ENCODE measurements around the gene CTIF.

The CTIF gene

DNA sequence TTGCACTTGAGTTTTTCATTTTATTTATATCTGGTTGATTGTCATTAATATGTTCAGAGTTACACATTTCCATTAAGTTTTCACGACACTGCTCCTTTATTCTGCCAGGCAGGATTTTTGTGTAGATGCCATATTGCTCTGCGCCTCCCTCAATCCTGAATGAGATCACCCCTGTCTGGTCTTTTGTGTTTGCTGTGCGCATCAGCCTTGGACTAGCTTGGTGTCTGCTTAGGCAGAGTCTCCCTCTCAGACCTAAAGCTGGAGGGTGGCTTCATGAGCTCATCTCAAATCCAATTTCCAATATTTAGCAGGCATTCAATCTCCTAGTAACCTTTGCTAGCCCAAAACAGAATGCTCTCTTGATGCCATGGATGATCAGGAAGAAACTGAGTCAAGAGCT lies 274.5 kb downstream of the CTIF start:
- no peak for DNase-seq (ENCODE audit: low read depth in 1 of 2, low spot score in 1 of 2)

GRCh38 chr18:48813833-48814489 lies 275.1 kb downstream of the CTIF start:
- DNase-seq (ENCODE audit: low read depth in 1 of 2, low spot score in 1 of 2), result no peak

DNA sequence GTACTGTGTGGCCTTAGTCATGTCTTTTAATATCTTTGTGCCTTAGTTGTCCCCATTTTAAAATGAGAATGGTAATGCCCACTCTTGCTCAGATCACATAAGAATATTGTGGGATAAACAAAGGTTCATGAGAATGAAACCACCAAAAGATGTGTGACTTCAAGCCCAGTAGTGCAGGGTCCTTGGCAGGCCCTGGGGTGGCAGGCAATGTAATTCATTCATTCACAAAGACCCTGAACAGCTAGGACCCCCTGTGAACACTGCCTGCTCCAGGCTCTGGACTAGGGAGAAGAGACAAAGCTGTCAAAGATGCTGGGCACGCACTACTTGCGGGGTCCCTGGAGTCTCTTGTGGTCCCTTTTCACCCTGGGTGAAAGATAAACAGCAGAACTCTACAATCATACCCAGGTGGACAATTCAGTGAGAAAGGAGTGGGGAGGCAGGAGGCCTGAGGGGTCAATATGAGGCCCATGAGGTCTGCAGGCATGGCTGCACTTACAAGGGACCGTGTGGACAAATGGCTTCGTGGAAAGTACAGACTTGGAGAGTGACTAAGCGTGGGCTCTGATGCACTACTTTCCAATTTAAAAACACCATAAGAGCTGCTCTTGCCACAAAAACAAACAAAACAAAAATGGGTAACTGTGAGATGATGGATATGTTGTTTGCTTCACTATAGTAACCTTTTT lies 275.8 kb downstream of the CTIF start:
- DNase-seq (ENCODE audit: low read depth in 1 of 2, low spot score in 1 of 2), result no peak

DNA sequence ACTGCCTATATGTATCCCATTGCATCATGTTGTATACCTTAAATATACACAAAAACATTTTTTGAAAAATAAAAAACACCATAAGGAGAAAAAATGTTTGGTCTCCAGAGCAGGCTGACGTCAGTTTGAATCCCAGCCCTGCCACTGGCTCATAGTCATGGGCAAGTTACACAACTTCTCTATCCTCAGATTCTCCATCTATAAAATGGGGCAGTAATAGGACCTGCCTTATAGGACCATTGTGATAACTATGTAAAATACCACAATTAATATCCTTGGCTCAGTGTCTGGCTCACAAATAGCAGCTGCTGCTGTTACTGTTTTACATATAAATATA lies 276.3 kb downstream of the CTIF start:
- no peak for DNase-seq (ENCODE audit: low read depth in 1 of 2, low spot score in 1 of 2)

- no peak for DNase-seq (ENCODE audit: low read depth in 1 of 2, low spot score in 1 of 2)
Measured at GRCh38 chr18:48815581-48816324, 276.9 kb downstream of the CTIF start.

DNA sequence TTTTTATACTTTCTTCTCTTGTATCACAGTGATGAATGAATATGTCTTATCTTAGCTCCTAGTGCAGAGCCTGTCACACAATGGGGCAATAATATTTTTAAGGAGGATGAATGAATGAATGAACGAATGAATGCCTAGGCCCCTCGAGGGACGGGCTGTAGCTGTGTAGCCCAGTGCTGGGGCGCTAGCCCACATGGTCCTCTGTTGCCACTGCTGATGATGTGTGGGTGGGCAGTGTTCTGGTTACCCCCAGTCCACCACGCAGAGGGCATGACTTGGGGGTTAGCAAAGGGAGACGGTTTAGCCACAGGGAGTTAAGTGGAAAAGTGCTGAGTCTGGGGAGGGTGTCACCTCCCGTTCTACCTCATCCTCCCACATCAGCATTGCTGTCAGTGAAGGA lies 277.7 kb downstream of the CTIF start:
- no peak for DNase-seq (ENCODE audit: low read depth in 1 of 2, low spot score in 1 of 2)

- no peak for DNase-seq (ENCODE audit: low read depth in 1 of 2, low spot score in 1 of 2)
Measured at GRCh38 chr18:48817021-48817461, 278.2 kb downstream of the CTIF start.

DNA sequence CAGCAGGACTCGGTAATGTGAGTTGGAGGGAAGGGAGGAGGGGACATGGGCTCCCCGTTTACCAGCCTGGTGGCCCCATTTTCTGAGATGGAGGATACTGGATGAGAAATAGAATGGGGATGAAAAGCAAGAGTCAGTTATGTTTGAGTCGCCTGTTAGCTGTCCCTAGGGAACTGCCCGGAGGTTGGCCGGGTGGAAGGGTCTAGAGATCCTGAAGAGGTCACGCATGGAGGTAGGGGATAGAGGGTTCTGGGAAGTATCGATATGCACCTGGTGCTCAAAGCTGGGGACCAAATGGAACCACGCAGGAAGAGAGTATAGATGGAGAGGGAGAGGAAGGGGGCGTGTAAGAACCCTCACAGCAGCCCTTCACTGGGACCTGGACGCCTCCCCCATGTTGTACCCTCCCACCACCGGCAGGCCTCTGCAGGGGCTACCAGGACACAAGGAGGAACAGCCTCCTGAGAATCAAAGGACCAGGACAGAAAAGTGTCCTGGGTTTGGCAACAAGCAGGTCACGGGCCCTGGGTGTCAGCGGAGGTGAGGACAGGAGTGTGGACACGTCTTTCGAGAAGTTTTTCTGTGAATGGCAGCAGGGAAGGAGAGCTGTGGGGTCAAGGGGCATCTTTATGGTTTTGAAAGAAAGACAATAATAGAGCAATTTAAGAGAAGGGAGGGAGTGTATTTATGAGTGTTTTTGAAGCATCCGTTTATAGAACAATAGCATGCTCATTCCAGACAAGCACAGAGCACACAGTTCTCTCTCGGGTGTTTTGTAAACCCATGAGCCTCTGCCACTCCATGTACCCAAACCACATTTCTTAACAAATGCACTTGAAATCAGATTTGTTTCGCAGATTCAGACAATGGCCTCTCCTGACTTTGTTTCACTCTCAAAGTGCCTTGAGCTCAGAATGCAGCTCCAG lies 279.8 kb downstream of the CTIF start:
- DNase-seq (ENCODE audit: low read depth in 1 of 2, low spot score in 1 of 2), result no peak

- no peak for DNase-seq (ENCODE audit: low read depth in 1 of 2, low spot score in 1 of 2)
Measured at GRCh38 chr18:48819276-48819675, 280.4 kb downstream of the CTIF start.

GRCh38 chr18:48819781-48820482 lies 281.1 kb downstream of the CTIF start:
- DNase-seq (ENCODE audit: low read depth in 1 of 2, low spot score in 1 of 2), result no peak

DNA sequence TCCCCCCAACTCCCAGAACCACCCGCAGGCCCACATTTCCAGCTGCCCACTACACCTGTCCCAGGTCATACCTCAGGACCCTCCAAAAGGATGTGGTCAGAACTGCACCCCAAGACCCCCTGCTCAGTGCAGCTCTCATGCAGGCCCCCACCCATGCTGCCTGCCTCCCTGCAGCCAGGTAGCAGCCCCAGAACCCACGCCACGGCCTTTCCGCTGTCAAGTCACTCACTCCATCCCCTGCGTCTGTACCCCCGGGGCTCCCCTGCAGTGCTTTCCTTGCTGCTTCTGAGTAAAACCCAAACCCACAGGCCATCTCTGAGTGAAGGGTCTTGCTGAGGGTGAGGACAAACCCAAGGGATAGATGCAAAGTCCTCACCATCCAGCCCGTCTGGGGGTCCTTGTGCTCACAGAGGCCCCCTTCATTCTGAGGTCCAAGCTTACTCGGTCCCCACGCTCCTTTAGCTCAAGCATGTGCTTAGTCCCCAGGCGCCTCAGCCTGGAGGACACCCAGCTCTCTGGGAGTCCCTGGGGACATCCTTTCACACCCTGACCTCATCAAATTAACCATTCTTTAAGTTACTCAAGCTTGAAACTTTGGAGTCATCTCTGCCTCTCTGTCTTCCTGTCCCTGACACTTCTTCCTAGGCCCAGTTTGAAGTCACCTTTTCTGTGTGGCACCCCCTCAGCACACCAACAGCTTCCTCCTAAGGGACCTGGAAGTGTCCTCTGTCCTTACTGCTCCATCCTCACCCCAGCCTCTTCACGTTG lies 281.8 kb downstream of the CTIF start:
- DNase-seq (ENCODE audit: low read depth in 1 of 2, low spot score in 1 of 2), result no peak

- no peak for DNase-seq (ENCODE audit: low read depth in 1 of 2, low spot score in 1 of 2)
Measured at GRCh38 chr18:48821251-48821590, 282.4 kb downstream of the CTIF start.

DNA sequence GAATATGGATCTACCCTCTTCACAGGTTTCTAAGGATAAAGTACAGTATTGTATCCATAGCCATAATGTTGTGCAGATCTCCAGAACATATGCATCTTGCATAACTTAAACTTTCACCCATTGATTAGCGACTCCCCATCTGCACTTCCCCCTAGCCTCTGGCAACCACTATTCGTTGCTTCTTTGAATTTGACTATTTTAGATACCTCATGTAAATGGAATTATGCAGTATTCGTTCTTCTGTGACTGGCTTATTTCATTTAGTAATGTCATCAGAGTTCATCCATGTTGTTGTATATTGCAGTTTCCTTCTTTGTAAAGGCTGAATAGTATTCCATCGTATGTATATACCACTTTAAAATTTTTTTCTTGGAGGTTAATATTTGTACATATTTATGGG lies 283.0 kb downstream of the CTIF start:
- DNase-seq (ENCODE audit: low read depth in 1 of 2, low spot score in 1 of 2), result no peak

DNA sequence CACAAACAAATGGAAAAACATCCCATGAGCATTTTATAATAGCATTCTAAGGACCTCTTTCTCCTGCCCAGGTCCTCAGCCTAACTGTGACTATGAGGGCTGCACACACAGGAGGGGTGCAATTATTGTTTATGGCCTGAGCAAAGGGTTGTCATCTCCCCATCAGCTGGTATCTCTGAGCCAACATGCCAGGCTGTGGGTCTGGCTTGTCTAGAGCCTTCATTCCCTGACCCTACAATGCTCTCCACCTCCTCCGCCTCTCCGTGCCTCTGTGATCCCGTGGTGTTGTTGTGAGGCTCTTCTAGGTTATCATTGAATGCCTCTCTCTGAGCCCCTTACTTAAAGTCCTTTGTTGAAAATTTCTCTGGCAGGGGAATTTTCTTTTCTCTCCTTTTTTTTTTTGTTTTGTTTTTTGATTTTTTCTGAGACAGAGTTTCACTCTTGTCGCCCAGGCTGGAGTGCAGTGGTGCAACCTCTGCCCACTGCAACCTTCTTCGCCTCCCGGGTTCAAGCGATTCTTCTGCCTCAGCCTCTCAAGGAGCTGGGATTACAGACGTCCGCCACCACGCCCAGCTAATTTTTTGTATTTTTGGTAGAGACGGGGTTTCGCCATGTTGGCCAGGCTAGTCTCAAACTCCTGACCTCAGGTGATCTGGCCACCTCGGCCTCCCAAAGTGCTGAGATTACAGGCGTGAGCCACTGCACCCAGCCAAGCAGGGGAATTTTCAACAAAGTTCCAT lies 285.6 kb downstream of the CTIF start:
- DNase-seq (ENCODE audit: low read depth in 1 of 2, low spot score in 1 of 2), result no peak

DNA sequence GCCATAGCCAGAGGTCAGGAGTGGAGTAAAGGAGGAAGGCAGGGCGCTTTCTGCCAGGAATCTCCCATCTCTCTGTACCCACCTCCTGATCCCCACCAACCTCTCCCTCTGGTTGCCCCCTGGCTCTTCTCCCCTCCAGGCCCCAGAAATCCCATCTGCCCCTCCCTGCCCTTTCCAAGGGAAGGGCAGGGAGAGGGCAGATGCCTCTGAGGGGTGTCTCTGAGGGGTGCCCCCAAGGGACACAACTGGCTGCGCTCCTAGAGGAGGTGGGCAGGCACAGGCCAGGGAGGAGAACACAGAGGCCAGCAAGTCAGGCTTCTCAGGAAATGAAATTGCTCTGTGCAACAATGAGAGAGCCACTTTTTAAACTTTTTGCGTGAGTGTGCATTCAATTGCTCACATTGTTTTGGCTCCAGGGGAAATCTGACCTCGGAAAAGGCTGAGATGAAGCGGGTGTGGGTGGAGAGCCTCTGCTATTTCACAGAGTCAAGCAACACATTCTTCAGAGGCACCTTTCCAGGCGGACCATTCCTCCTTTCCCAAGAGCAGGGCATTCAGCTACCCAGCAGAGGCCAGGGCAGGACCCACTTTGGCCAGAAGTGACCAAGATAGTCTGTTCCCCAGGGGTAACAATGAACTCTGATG lies 286.4 kb downstream of the CTIF start:
- DNase-seq (ENCODE audit: low read depth in 1 of 2, low spot score in 1 of 2), result no peak

GRCh38 chr18:48826271-48826670 lies 287.4 kb downstream of the CTIF start:
- no peak for DNase-seq (ENCODE audit: low read depth in 1 of 2, low spot score in 1 of 2)

GRCh38 chr18:48826806-48827205 lies 288.0 kb downstream of the CTIF start:
- no peak for DNase-seq (ENCODE audit: low read depth in 1 of 2, low spot score in 1 of 2)

DNA sequence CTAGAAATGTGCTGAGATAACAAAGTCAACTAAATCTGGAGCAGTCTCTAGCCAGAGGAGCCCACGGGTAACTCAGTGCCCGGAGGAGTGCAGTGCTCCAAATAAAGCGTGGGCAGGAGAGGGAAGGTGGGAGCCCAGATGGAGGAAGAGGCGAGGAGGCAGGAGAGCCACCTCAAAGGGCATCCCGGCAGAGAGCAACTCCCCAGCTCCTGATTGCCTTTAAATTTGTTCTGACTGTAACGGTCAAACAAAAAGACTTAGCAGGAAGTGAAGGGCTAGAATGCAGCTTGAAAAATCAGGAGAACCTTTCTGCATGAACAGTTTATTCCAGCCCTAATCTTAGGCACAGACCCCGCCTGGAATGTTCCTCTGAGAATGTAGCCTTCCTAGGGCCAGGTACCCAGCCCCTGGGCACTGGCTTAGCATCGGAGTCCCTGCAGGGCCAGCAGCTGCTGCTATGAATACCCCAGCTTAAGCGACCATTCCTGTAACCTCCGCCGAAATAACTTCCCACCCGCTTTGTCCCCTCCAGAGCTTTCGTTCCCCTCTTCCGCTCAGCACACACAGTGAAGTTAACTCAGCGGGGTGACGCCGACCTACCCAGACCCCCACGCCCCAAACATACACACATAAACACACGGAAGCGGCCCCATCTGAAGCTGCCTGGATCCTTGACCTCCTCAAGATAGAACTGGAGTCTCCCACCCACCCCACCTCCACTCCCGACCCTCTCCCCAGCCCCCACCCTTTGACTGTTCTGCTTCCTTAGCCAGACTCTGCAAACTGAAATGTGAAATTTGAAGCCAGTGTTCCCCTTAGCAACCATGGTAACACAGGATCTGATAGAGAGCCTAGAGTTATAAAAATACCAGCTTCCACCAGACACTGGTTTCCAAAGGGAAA lies 288.7 kb downstream of the CTIF start:
- DNase-seq (ENCODE audit: low read depth in 1 of 2, low spot score in 1 of 2), result no peak
